Measurements from ENCODE around the gene TMTC1. TPM values are rescaled to one million over a fixed set of nuclear protein-coding genes. Genes with fewer than 3 reads are reported as not detected.

TMTC1 gene
- total and polyA plus RNA-seq, 2 experiments from 2014 or later = 6.8 to 14.0 TPM

DNA sequence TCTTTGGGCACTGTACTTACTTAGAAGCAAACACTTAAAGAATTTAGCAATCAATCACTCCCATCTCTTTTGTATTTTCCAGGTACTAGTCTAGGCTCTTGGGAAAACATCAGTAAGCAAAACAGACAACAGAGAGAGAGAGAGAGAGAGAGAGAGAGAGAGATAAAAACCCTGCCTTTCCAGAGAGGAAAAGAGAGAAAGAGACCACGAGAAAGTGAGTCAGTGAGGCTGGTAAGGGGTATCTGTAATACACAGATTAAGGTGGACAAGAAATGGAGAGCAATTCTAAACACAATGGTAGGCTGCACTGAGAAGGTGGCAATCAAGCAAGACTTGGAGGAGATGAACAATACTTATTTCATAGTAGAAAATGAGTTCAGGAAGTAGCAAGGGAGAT, 166.3 kb downstream of the TMTC1 start:
- WGBS (ENCODE audit: low lambda C conversion rate, missing lambda C conversion rate) = 73% methylated on average over 1 of the region's 1 CpG
- H4K20me1 ChIP-seq (ENCODE audit: insufficient read depth, poor library complexity, severe bottlenecking) = no peaks in the 10 kb centered on the region
- no peaks in the 10 kb centered on the region for H3K9me2 ChIP-seq (replicated peaks; ENCODE audit: insufficient read depth)
- no peak overlapping the region for H2AFZ ChIP-seq
- H3K4me1 ChIP-seq (ENCODE audit: insufficient read depth) = no peaks in the 10 kb centered on the region
- H3K36me3 ChIP-seq (replicated peaks; ENCODE audit: insufficient read depth, low read depth) = no peaks in the 10 kb centered on the region
- H3K4me2 ChIP-seq = no peak overlapping the region
- TF ChIP-seq EZH2phosphoT487 (IDR thresholded peaks at IDR 0.05; ENCODE audit: low read depth, severe bottlenecking, unreplicated experiment) (no peak), EZH2 (IDR thresholded peaks at IDR 0.05; ENCODE audit: borderline replicate concordance) (no peak)
- TF ChIP-seq, protein P1, sequence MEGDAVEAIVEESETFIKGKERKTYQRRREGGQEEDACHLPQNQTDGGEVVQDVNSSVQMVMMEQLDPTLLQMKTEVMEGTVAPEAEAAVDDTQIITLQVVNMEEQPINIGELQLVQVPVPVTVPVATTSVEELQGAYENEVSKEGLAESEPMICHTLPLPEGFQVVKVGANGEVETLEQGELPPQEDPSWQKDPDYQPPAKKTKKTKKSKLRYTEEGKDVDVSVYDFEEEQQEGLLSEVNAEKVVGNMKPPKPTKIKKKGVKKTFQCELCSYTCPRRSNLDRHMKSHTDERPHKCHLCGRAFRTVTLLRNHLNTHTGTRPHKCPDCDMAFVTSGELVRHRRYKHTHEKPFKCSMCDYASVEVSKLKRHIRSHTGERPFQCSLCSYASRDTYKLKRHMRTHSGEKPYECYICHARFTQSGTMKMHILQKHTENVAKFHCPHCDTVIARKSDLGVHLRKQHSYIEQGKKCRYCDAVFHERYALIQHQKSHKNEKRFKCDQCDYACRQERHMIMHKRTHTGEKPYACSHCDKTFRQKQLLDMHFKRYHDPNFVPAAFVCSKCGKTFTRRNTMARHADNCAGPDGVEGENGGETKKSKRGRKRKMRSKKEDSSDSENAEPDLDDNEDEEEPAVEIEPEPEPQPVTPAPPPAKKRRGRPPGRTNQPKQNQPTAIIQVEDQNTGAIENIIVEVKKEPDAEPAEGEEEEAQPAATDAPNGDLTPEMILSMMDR (IDR thresholded peaks at IDR 0.05; ENCODE audit: poor library complexity) = no peak
- no peaks in the 10 kb centered on the region for H3K79me2 ChIP-seq
- no peak overlapping the region for H3K27ac ChIP-seq
- DNase-seq (ENCODE audit: low spot score) = no peak
- H3K4me3 ChIP-seq = no peak overlapping the region
- no peaks in the 10 kb centered on the region for H3K27me3 ChIP-seq
- H3K9me3 ChIP-seq (ENCODE audit: low read depth) = no peaks in the 10 kb centered on the region

DNA sequence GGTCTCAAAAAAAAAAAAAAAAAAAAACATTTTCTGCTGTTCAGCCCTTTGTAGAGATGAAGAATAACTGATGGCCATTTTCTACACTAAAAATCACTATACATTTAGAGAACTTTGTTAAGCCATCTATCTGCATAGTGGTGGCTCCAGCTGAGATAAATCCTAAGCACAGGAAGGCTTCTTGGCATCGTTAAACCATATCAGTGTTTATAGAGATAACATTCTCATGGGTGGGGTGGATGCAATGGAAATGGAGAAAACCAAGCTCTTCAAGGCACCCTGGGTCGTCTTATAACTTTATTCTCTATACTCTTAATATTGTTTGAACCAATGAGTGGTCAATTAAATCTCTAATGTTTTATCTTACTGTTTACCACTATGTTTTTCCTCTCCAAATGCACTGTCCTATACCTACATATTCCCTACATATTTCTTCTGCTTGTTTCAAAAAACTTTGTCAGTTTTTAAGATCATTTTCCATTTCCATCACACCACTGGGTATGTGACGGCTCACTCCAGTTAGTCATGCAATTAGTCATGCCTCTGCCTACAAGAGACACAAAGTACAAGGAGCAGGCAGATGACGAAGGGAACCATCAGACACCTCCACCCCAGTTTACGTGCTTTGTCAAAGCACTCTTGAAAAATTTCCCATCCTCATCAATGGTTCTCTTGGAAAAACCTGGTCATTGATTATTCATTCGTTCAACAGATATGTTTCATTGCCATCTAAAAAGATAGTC, 166.9 kb downstream of the TMTC1 start:
- Histone ChIP-seq H3K36me3 (replicated peaks; ENCODE audit: insufficient read depth, low read depth) (no peaks in the 10 kb centered on the region), H3K4me1 (ENCODE audit: insufficient read depth) (no peaks in the 10 kb centered on the region), H3K4me2 (no peak overlapping the region), H4K20me1 (ENCODE audit: insufficient read depth, poor library complexity, severe bottlenecking) (no peaks in the 10 kb centered on the region), H3K9me3 (ENCODE audit: low read depth) (no peaks in the 10 kb centered on the region), H3K79me2 (no peaks in the 10 kb centered on the region), H3K4me3 (no peak overlapping the region), H3K27ac (no peak overlapping the region), H3K27me3 (no peaks in the 10 kb centered on the region), H2AFZ (no peak overlapping the region), H3K9me2 (replicated peaks; ENCODE audit: insufficient read depth) (no peaks in the 10 kb centered on the region)
- TF ChIP-seq EZH2 (IDR thresholded peaks at IDR 0.05; ENCODE audit: borderline replicate concordance) (no peak), EZH2phosphoT487 (IDR thresholded peaks at IDR 0.05; ENCODE audit: low read depth, severe bottlenecking, unreplicated experiment) (no peak)
- TF ChIP-seq, protein P1 (IDR thresholded peaks at IDR 0.05; ENCODE audit: poor library complexity) = no peak
- no peak for DNase-seq (ENCODE audit: low spot score)
- 68% methylated on average over 6 of the region's 6 CpGs for WGBS (ENCODE audit: low lambda C conversion rate, missing lambda C conversion rate)

DNA sequence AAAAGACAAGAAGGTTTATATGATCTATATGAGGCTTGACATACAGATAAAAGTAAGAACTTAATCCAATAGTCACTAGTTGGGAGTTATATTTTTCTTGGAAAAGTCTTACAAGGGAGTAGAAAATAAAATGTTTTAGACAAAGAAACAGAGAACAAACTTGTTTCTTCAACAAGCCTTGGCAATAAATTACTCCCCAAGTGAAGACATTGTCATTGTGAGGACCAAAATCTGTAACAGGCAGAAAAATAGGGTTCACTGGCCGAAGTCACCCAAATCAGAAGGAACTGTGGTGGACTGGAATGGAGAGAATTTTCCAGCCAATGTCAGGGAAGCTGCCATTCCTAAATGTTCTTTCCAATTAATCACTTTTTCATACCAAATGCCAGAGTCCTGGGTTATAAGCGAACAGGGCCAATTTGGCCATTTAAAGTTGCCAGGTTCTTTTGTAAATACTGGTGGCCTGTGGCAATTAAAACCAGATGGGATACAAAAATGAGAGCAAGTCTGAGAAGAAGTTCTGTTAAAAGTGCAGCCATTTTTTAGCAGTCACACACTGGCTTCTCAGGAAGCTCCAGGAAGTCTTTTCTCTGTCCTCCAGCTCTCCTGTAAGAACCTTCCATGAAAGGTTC, 168.9 kb downstream of the TMTC1 start:
- 69% methylated on average over 2 of the region's 2 CpGs for WGBS (ENCODE audit: low lambda C conversion rate, missing lambda C conversion rate)
- TF ChIP-seq EZH2 (IDR thresholded peaks at IDR 0.05; ENCODE audit: borderline replicate concordance) (no peak), EZH2phosphoT487 (IDR thresholded peaks at IDR 0.05; ENCODE audit: low read depth, severe bottlenecking, unreplicated experiment) (no peak)
- TF ChIP-seq, protein P1 (IDR thresholded peaks at IDR 0.05; ENCODE audit: poor library complexity) = no peak

More for the DNA sequence above, 168.9 kb downstream of the TMTC1 start:
- Histone ChIP-seq H3K79me2 (no peaks in the 10 kb centered on the region), H3K4me2 (no peak overlapping the region), H3K36me3 (replicated peaks; ENCODE audit: insufficient read depth, low read depth) (no peaks in the 10 kb centered on the region), H3K9me3 (ENCODE audit: low read depth) (no peaks in the 10 kb centered on the region), H3K27me3 (no peaks in the 10 kb centered on the region), H2AFZ (no peak overlapping the region), H3K27ac (no peak overlapping the region), H3K4me1 (ENCODE audit: insufficient read depth) (peaks cover 2% of the 10 kb centered on the region), H4K20me1 (ENCODE audit: insufficient read depth, poor library complexity, severe bottlenecking) (no peaks in the 10 kb centered on the region), H3K4me3 (no peak overlapping the region), H3K9me2 (replicated peaks; ENCODE audit: insufficient read depth) (no peaks in the 10 kb centered on the region)
- DNase-seq (ENCODE audit: low spot score) = no peak

Measured in hepatocyte (in vitro differentiated cells).